Stomach smooth muscle (tissue), 2 donors: ENCODE results near the gene RFX3.
"Not testable (repeated sequence)": the region's sequence is repeated elsewhere in the genome, so short reads cannot be mapped to it uniquely, and the experiment has no call there.

Experiments
- H3K27ac ChIP-seq: one replicate; pipeline ENCODE4 v1.7.0; 2013; ENCODE audit warnings: mild to moderate bottlenecking, low read length, inconsistent platforms
- H3K27me3 ChIP-seq, 2 donors: one replicate each; pipeline ENCODE4 v1.7.0; 2013; ENCODE audit warnings: low read length in 2 of 2; ENCODE audit not compliant: insufficient read depth in 2 of 2, control insufficient read depth in 1 of 2
- H3K36me3 ChIP-seq, 2 donors: one replicate each; pipeline ENCODE4 v1.7.0; 2013; ENCODE audit warnings: low read length in 2 of 2; ENCODE audit not compliant: control insufficient read depth in 2 of 2, insufficient read depth in 2 of 2
- H3K4me1 ChIP-seq: one replicate; pipeline ENCODE4 v1.7.0; 2013; ENCODE audit warnings: low read length; ENCODE audit not compliant: control insufficient read depth, insufficient read depth
- H3K4me3 ChIP-seq, 2 donors: one replicate each; pipeline ENCODE4 v1.7.0; 2013; ENCODE audit warnings: low read length in 2 of 2
- H3K9ac ChIP-seq, 2 donors: one replicate each; pipeline ENCODE4 v1.7.0; 2013; ENCODE audit warnings: low read length in 2 of 2, mild to moderate bottlenecking in 1 of 2
- H3K9me3 ChIP-seq, 2 donors: one replicate each; pipeline ENCODE4 v1.7.0; 2013; ENCODE audit warnings: low read length in 2 of 2; ENCODE audit not compliant: control insufficient read depth in 2 of 2
- donor health status: healthy.
- donor health status: Pancreatic carcinoma.

Gene RFX3

DNA sequence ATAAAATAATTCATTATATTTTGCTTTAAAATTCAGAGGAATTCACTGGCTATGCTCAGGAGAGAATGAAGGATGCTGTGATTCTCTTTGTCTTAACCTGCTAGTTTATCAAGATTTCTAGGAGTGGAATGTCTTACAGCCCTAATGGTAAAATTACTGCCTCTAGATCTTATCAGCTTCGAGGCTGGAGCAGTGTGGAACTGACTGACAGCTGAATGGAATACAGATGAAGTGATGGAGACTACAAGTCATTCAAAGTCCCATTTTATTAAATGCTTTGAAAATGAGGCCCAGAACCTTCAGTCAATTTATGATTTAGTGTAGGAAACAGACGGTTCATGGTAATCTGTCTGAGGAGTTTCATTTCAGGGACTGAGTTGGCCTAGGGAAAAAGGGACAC lies 202.1 kb downstream of the RFX3 start:
- H3K4me3 ChIP-seq: no peak overlapping the region
- H3K9ac ChIP-seq: no peak overlapping the region
- no peaks in the 10 kb centered on the region for H3K36me3 ChIP-seq
- H3K9me3 ChIP-seq: no peaks in the 10 kb centered on the region
- H3K27me3 ChIP-seq: no peaks in the 10 kb centered on the region
- no peak overlapping the region for H3K27ac ChIP-seq
- no peaks in the 10 kb centered on the region for H3K4me1 ChIP-seq

DNA sequence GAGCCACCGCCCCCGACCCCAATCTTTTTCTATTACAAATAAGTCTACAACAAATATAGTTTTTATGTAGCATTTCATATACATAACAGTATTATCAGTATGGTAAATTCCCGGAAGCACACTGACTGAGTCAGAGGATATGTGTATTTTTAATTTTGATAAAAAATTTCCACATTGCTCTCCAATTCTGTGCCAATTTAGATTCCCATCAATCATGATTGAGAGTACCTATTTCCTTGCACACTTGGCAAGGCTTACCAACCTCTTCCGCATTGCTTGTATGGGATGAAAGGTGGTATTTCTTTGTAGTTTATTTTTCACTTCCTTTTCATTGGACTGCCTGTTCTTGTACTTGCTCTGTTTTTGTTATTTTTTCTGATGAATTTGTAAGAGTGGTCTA lies 204.6 kb downstream of the RFX3 start:
- Histone ChIP-seq H3K36me3 (no peaks in the 10 kb centered on the region), H3K27me3 (no peaks in the 10 kb centered on the region), H3K9me3 (no peaks in the 10 kb centered on the region), H3K4me1 (no peaks in the 10 kb centered on the region), H3K9ac (no peak overlapping the region), H3K4me3 (no peak overlapping the region), H3K27ac (no peak overlapping the region)

- not testable (repeated sequence) for H3K9me3 ChIP-seq, H3K27me3 ChIP-seq, H3K27ac ChIP-seq, H3K4me3 ChIP-seq, H3K4me1 ChIP-seq, H3K36me3 ChIP-seq, H3K9ac ChIP-seq
Observed at GRCh38 chr9:3312595-3312994, 213.2 kb downstream of the RFX3 start.

DNA sequence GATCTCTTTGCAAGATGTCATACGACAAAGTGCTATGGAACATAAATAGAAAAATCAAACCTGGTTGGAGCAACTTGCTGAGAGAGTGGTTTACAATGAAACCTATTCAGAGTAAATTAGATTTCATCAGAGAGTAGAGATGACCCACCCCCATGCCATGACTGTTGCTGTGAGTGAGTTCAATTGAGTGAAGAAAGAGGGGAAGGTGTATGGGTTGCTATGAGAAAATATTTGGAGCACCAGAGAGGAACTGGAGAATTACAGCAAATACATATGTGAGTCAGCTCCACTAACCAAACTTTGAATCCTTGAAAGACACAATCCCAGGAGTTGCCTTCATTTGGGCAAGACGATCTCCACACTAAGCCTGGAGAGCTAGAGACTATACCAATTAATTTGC lies 217.2 kb downstream of the RFX3 start:
- H3K4me3 ChIP-seq: no peak overlapping the region
- no peak overlapping the region for H3K27ac ChIP-seq
- H3K9ac ChIP-seq: no peak overlapping the region
- H3K9me3 ChIP-seq: no peaks in the 10 kb centered on the region
- H3K4me1 ChIP-seq: no peaks in the 10 kb centered on the region
- H3K27me3 ChIP-seq: no peaks in the 10 kb centered on the region
- H3K36me3 ChIP-seq: no peaks in the 10 kb centered on the region

DNA sequence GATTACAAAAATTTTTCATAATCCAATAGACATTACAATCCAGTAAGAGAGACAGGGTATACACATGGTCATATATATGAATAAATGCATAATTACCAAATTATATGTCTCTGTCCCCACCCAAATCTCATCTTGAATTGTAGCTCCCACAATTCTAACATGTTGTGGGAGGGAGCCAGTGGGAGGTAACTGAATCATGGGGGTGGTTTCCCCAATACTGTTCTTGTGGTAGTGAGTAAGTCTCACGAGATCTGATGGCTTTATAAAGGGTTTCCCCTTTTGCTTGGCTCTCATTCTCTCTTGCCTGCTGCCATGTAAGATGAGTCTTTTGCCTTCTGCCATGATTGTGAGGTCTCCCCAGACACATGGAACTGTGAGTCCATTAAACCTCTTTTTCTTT lies 221.4 kb downstream of the RFX3 start:
- not testable (repeated sequence) for H3K9ac ChIP-seq, H3K27me3 ChIP-seq, H3K27ac ChIP-seq, H3K4me3 ChIP-seq, H3K36me3 ChIP-seq, H3K9me3 ChIP-seq, H3K4me1 ChIP-seq

GRCh38 chr9:3299872-3300271 lies 225.9 kb downstream of the RFX3 start:
- Histone ChIP-seq H3K4me1 (no peaks in the 10 kb centered on the region), H3K36me3 (no peaks in the 10 kb centered on the region), H3K27me3 (no peaks in the 10 kb centered on the region), H3K27ac (no peak overlapping the region), H3K9ac (no peak overlapping the region), H3K9me3 (no peaks in the 10 kb centered on the region), H3K4me3 (no peak overlapping the region)

DNA sequence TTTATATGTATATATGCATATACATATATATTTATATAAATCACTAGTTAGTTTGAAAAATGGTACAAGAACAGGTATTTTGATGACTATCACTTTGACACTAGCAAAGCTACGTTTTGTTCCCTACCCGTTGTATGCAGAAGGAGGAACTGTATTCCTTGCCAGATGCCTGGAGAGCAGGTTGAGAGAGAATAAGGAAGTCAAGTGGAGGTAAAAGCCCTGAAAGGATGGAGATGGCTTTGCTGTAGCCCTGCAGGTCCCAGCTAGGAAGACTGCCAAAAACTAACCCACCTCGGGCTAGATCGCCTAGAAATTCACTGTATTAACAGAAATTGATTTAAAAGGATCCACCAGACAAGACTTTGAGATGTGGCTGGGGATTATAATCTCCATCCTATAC lies 229.3 kb downstream of the RFX3 start:
- no peaks in the 10 kb centered on the region for H3K27me3 ChIP-seq
- H3K4me1 ChIP-seq: no peaks in the 10 kb centered on the region

DNA sequence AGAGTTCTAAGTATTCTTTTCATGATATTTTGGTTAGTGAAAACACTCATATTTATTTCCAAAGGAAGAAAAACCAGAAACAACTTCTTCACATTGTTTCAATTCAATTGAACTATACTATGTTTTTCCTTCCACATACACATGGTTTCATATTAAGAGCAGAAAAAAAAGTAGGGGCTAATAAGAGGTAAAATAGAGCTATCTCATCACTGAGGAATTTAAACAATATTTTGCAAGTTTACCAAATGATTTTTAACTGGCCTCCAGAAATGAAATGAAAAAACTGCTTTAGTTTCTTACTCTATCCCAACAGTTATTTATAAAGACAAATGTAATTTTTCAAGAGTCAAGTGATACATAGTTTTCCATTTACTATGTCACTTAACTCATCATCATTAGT lies 233.5 kb downstream of the RFX3 start:
- Histone ChIP-seq H3K36me3 (peaks cover 0 to 6% of the 10 kb centered on the region in 2 donors), H3K9me3 (no peaks in the 10 kb centered on the region), H3K4me3 (no peak overlapping the region), H3K27ac (no peak overlapping the region), H3K27me3 (no peaks in the 10 kb centered on the region), H3K4me1 (no peaks in the 10 kb centered on the region), H3K9ac (no peak overlapping the region)

More for the DNA sequence above, 229.3 kb downstream of the RFX3 start:
- H3K9me3 ChIP-seq: no peaks in the 10 kb centered on the region
- no peaks in the 10 kb centered on the region for H3K36me3 ChIP-seq
- no peak overlapping the region for H3K27ac ChIP-seq
- no peak overlapping the region for H3K4me3 ChIP-seq
- no peak overlapping the region for H3K9ac ChIP-seq

DNA sequence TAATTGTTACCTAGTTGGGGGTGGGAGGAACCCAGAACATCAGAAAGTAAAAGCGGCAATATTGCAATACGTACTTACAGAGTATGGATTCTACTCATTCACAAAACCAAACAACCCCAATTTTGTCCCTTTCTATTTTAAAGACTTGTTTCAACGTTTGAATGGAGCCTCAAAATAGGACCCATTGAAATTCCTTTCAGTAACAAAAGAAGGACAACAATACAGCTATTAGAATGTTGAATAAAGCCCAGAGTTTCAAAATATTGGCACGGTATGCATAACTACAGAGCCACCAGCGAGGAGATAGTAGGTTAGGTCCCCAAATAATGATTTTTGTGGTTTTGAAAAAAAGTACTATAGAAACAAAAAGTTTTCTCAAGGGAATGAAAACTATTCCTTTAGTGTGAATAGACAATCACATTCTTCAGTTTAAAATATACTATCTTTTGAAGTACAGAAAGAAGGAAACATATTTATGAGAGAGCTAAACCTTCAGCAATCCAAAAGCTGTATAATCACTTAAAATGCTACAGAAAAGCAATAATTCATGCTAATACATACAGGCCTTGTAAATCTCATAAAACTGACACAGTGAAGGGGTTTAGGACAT lies 235.5 kb downstream of the RFX3 start:
- Histone ChIP-seq H3K27me3 (no peaks in the 10 kb centered on the region), H3K9ac (no peak overlapping the region), H3K36me3 (peaks cover 3 to 6% of the 10 kb centered on the region in 2 donors), H3K4me3 (no peak overlapping the region), H3K4me1 (no peaks in the 10 kb centered on the region), H3K27ac (no peak overlapping the region), H3K9me3 (no peaks in the 10 kb centered on the region)

GRCh38 chr9:3288686-3289085 lies 237.1 kb downstream of the RFX3 start:
- Histone ChIP-seq H3K4me1 (no peaks in the 10 kb centered on the region), H3K9ac (no peak overlapping the region), H3K27ac (no peak overlapping the region), H3K9me3 (no peaks in the 10 kb centered on the region), H3K4me3 (no peak overlapping the region), H3K36me3 (peaks cover 3 to 6% of the 10 kb centered on the region in 2 donors), H3K27me3 (no peaks in the 10 kb centered on the region)

DNA sequence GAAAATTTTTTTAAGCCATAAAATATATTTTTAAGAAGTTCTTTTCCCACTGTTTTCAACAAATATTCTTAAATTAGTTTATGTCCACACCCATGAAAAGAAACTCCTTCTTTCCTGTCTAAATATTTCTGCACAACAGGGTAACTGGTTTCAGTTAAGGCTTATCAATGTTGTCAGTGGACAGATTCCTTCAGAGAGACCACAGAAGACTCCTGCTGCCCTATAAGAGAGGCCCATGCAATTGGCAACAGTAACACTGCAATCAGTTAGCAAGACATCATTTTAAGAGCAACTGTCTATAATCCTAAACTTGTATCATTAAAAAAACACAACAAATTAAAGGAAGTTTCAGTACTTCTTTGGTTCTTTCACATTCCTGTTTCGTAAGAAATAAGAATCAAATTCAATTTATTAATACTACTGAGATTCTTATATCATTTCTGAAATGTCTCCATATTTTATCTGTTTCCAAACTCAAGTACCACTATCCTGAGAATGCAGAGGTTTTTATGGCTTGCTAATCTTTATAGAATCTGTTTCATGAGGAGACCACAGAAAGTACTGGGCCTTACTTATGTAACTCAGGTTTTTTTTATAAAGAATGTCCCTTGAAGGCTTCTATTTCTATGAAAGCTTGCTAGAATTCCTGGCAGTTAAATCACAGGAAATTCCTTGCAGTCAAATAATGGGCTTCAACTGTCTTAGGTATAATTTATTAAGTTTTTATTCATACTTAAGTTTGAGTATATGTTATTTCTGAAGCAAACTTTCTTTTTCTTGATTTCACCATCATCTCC lies 240.2 kb downstream of the RFX3 start:
- Histone ChIP-seq H3K27ac (no peak overlapping the region), H3K9ac (no peak overlapping the region), H3K4me3 (no peak overlapping the region), H3K36me3 (peaks cover 3 to 6% of the 10 kb centered on the region in 2 donors), H3K4me1 (no peaks in the 10 kb centered on the region), H3K27me3 (no peaks in the 10 kb centered on the region), H3K9me3 (no peaks in the 10 kb centered on the region)
